Measurements from ENCODE around the gene IRF3.

IRF3 gene

GRCh38 chr19:49677231-49677900 lies 11.7 kb upstream of the IRF3 start, which contains the start of gene PRMT1:
PRMT1 (plus strand) TSS chr19:49677271; CDS start chr19:49677281, 10 bp downstream.
- H3K27me3 ChIP-seq (replicated peaks; ENCODE audit: control insufficient read depth, insufficient read depth, low read length) = no peaks in the 10 kb centered on the region
- H3K4me3 ChIP-seq (replicated peaks; ENCODE audit: low read depth, low read length) = peak within 1 kb of the TSS; percentile 99
- peak; percentile 70 for DNase-seq (ENCODE audit: extremely low read depth, insufficient read length)
- peaks cover 10% of the 10 kb centered on the region for H3K36me3 ChIP-seq (ENCODE audit: control insufficient read depth, insufficient read depth, low read length)
- no peak for TF ChIP-seq CTCF (IDR thresholded peaks at IDR 0.05; ENCODE audit: insufficient read depth, low read length, poor library complexity, severe bottlenecking)

- peak overlapping the region; percentile 99 for H3K4me3 ChIP-seq (replicated peaks; ENCODE audit: low read depth, low read length)
- peaks cover 5% of the 10 kb centered on the region for H3K36me3 ChIP-seq (ENCODE audit: control insufficient read depth, insufficient read depth, low read length)
- H3K27me3 ChIP-seq (replicated peaks; ENCODE audit: control insufficient read depth, insufficient read depth, low read length) = no peaks in the 10 kb centered on the region
- no peak for TF ChIP-seq CTCF (IDR thresholded peaks at IDR 0.05; ENCODE audit: insufficient read depth, low read length, poor library complexity, severe bottlenecking)
- peak; percentile 99 for DNase-seq (ENCODE audit: extremely low read depth, insufficient read length)
Observed at GRCh38 chr19:49676784-49677230, 11.2 kb upstream of the IRF3 start.

- Histone ChIP-seq H3K4me3 (replicated peaks; ENCODE audit: low read depth, low read length) (peak overlapping the region; percentile 88), H3K27me3 (replicated peaks; ENCODE audit: control insufficient read depth, insufficient read depth, low read length) (no peaks in the 10 kb centered on the region), H3K36me3 (ENCODE audit: control insufficient read depth, insufficient read depth, low read length) (peaks cover 3% of the 10 kb centered on the region)
- DNase-seq (ENCODE audit: extremely low read depth, insufficient read length) = no peak
- TF ChIP-seq CTCF (IDR thresholded peaks at IDR 0.05; ENCODE audit: insufficient read depth, low read length, poor library complexity, severe bottlenecking) = no peak
Observed at GRCh38 chr19:49676136-49676783, 10.6 kb upstream of the IRF3 start.

- peak; percentile 99 for TF ChIP-seq CTCF (IDR thresholded peaks at IDR 0.05; ENCODE audit: insufficient read depth, low read length, poor library complexity, severe bottlenecking)
- Histone ChIP-seq H3K4me3 (replicated peaks; ENCODE audit: low read depth, low read length) (no peak overlapping the region), H3K36me3 (ENCODE audit: control insufficient read depth, insufficient read depth, low read length) (peaks cover 3% of the 10 kb centered on the region), H3K27me3 (replicated peaks; ENCODE audit: control insufficient read depth, insufficient read depth, low read length) (no peaks in the 10 kb centered on the region)
- DNase-seq (ENCODE audit: extremely low read depth, insufficient read length) = peak; percentile 77
Observed at GRCh38 chr19:49672131-49672919, 6.7 kb upstream of the IRF3 start.

- DNase-seq (ENCODE audit: extremely low read depth, insufficient read length) = no peak
- Histone ChIP-seq H3K36me3 (ENCODE audit: control insufficient read depth, insufficient read depth, low read length) (peaks cover 3% of the 10 kb centered on the region), H3K27me3 (replicated peaks; ENCODE audit: control insufficient read depth, insufficient read depth, low read length) (no peaks in the 10 kb centered on the region), H3K4me3 (replicated peaks; ENCODE audit: low read depth, low read length) (no peak overlapping the region)
- TF ChIP-seq CTCF (IDR thresholded peaks at IDR 0.05; ENCODE audit: insufficient read depth, low read length, poor library complexity, severe bottlenecking) = no peak
Observed at GRCh38 chr19:49669516-49669915, 3.9 kb upstream of the IRF3 start.
